G401.6 (cell line): ENCODE data around the gene NEAT1.

Experiments used
- FAIRE-seq: peaks from 2 replicates; lab custom pipeline; 2012; peaks lifted over from hg19 to GRCh38; lab: Jason Lieb, UNC

Gene NEAT1

GRCh38 chr11:65486570-65487466, 64.2 kb downstream of the NEAT1 start:
- FAIRE-seq: no peak

- peak; percentile 99 for FAIRE-seq
Observed at GRCh38 chr11:65487467-65488272, 65.1 kb downstream of the NEAT1 start.

DNA sequence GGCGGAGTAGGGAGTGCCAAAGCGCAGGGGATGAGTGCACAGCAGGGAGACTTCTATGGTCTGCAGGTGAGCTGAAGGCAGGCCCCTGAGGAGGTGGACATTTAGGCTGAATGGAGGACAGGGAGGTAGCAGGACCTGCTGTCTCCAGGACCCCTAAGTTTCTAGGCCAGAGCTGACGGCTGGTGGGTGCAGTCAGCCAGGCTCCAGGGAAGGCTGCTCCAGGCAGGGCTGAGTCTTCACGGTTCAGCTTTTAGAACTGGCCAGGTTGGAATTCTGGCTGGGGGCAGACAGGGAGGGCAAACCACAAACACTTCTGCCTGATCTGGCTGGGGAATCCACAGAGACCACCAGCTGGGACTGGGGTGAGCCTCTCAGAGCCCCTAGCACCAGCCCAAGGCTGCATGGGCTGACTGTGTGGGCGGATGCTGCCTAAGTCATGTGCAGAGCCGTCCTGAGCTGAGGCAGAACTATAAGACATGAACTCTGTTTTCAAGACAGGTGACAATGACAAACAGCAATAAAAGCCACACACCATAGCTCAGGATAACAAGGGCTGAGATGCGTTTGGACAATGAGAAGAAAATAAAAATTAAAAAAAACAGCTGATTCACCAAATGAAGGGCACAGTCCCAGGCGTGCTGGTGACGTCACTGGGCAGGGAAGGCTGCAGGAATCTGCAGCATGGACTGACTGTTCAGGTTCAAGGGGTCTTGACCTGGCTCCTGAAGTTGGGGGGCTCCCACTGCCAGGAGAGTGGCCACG, 65.9 kb downstream of the NEAT1 start:
- no peak for FAIRE-seq

DNA sequence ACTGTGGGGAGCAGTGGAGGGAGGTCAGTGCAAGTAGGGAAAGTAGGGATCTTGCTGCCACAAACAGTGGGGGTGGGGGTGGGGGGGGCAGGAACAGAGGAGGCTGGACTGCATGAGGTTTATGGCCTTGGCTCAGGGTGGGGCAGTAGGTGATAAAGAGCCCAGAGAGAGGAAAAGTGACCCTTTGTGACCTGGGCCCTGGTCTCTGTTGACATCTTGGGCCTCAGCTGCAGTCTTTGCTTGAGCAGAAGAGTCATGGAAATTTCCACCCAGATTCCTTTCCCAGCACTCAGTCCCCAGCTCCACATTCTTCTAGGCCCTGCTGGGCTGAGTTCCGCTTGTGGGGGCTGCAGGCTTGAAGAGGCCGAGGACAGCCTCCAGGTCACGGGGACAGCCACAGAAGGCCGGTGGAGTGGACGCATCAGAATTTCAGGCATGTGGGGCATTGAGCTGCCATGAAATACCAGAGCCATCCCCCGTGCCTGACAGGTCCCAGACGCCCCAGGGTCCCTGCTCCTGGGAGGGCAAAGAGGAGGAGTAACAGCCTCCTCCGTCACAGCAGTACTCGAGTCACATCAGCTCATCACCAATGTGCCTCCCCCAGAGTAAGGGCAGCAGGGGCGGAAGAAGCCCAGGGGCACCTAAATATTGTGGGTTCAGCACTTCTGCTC, 66.6 kb downstream of the NEAT1 start:
- FAIRE-seq: peak; percentile 83

- FAIRE-seq: no peak
Observed at GRCh38 chr11:65489706-65490320, 67.2 kb downstream of the NEAT1 start.

- FAIRE-seq: no peak
Observed at GRCh38 chr11:65491163-65491465, 68.5 kb downstream of the NEAT1 start.

DNA sequence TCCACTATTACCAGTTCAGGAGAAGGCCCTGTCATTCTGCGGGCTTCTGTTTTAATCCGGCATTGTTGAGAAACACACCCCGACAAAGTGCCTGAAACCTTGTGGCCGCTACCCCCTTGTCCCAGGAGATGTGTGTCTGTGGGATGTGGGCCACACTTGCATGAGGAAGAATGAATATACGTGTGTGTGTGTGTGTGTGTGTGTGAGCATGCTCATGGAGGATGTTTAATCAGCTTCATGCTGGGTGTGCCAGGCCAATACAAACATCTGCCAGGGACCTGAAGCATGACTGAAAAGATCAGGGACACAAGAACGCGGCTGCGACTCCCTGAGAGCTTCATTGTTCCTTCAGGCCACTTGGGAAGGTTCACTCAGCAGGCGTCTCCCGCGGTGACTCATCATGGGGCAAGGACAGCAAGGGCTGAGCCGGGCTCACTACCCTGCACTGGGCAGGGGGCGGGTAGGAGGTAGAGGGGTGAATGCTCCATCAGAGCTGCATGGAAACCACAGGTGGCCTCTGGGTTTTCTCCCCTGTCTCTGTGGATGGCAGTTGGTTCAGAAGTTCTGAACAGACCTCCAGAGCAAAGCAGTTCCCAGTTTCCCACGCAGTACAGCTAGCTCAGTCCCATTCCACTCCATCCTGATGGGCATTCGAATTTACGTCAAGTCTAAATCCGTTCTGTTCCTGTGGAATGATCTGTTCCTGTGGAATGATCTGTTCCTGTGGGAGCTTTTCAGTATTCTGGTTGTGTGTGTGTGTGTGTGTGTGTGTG, 69.2 kb downstream of the NEAT1 start:
- FAIRE-seq: no peak

GRCh38 chr11:65492387-65492636, 69.7 kb downstream of the NEAT1 start:
- FAIRE-seq: no peak

GRCh38 chr11:65492637-65493366, 70.2 kb downstream of the NEAT1 start:
- no peak for FAIRE-seq

DNA sequence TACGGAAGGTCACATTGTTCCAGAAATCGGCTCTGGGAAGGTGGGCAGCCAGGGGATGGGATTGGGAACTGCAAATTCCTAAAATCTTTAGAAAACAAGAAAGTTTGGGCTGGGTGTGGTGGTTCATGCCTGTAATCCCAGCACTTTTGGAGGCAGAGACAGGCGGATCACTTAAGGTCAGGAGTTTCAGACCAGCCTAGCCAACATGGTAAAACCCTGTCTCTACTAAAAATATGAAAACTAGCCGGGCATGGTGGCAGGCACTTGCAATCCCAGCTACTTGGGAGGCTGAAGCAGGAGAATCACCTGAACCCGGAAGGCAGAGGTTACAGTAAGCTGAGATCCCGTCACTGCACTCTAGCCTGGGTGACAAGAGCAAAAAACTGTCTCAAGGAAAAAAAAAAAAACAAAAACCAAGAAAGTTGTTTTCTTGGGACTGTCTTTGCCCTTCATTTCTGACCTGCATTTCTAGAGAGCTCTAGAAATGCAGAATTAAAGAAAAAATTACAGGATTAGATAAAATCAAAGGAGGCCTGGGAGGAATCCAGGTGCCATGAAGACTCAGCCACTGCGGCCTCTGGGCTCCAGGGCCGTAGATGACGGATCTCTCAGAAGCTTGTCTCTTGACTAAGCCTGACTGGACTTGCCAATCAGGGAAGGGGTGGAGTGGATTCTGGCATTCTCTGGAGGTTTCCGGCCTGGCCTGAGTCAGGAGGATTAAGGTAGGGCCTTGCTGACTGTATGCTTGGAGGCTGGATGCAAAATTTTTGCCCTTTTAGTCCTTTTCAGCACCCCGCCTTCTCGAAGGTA, 71.0 kb downstream of the NEAT1 start:
- FAIRE-seq: peak; percentile 93
